MM.1S (cell line): ENCODE results near the gene NDUFC2.

ENCODE experiments used
- DNase-seq: peaks from one replicate; pipeline ENCODE4 v3.0.0-alpha.2; 2015
- H2AFZ ChIP-seq: fragments of 300-600 bp; sonication (generic); 2 replicates; pipeline ENCODE4 v1.6.0; 2016; ENCODE audit warnings: antibody characterized with exemption, low read length
- H3F3A ChIP-seq: fragments of 300-600 bp; sonication (generic); 2 replicates; pipeline ENCODE4 v1.6.1; 2016; ENCODE audit warnings: mild to moderate bottlenecking, antibody characterized with exemption, low read length, moderate library complexity, mixed read lengths; ENCODE audit not compliant: insufficient read depth
- H3K27ac ChIP-seq: fragments of 300-600 bp; sonication (generic); 2 replicates; pipeline ENCODE4 v1.5.1; 2016; ENCODE audit warnings: mild to moderate bottlenecking, low read length
- H3K27me3 ChIP-seq: fragments of 300-600 bp; sonication (generic); replicated peaks from 2 replicates; pipeline ENCODE4 v1.6.0; 2016; ENCODE audit warnings: low read length; ENCODE audit not compliant: insufficient read depth
- H3K36me3 ChIP-seq: fragments of 300-600 bp; sonication (generic); replicated peaks from 2 replicates; pipeline ENCODE4 v1.6.1; 2016; ENCODE audit warnings: mild to moderate bottlenecking, low read length, mixed read lengths; ENCODE audit not compliant: insufficient read depth
- H3K4me1 ChIP-seq: fragments of 300-600 bp; sonication (generic); 2 replicates; pipeline ENCODE4 v1.6.1; 2016; ENCODE audit warnings: low read length, mixed read lengths
- H3K4me2 ChIP-seq: fragments of 300-600 bp; sonication (generic); 2 replicates; pipeline ENCODE4 v1.6.0; 2016; ENCODE audit warnings: low read depth, low read length
- H3K4me3 ChIP-seq: fragments of 300-600 bp; sonication (generic); 2 replicates; pipeline ENCODE4 v1.5.1; 2016; ENCODE audit warnings: low read length, mixed read lengths
- H3K79me2 ChIP-seq: fragments of 300-600 bp; sonication (generic); 2 replicates; pipeline ENCODE4 v1.6.1; 2016; ENCODE audit warnings: mixed run types, low read length, mixed read lengths
- H3K9ac ChIP-seq: fragments of 300-600 bp; sonication (generic); 2 replicates; pipeline ENCODE4 v1.6.1; 2016; ENCODE audit warnings: low read length, mixed read lengths
- H3K9me2 ChIP-seq: fragments of 300-600 bp; sonication (generic); replicated peaks from 2 replicates; pipeline ENCODE4 v1.6.1; 2016; ENCODE audit warnings: mild to moderate bottlenecking, low read length, mixed read lengths; ENCODE audit not compliant: insufficient read depth
- H3K9me3 ChIP-seq: fragments of 300-600 bp; sonication (generic); replicated peaks from 2 replicates; pipeline ENCODE4 v1.6.1; 2016; ENCODE audit warnings: mild to moderate bottlenecking, low read length, mixed read lengths; ENCODE audit not compliant: insufficient read depth
- H4K20me1 ChIP-seq: fragments of 300-600 bp; sonication (generic); 2 replicates; pipeline ENCODE4 v1.6.1; 2016; ENCODE audit warnings: mild to moderate bottlenecking, low read length, moderate library complexity, mixed read lengths; ENCODE audit not compliant: insufficient read depth
- CTCF ChIP-seq: fragments of 300-600 bp; sonication (generic); IDR thresholded peaks from 2 replicates; pipeline ENCODE4 v1.5.1; 2016; ENCODE audit warnings: antibody characterized with exemption, low read length, mixed read lengths
- EZH2 ChIP-seq: fragments of 300-600 bp; sonication (generic); optimal IDR thresholded peaks from 2 replicates; pipeline ENCODE3; 2017; ENCODE audit warnings: low read depth, mild to moderate bottlenecking, antibody characterized with exemption, low read length, mixed read lengths
- EZH2phosphoT487 ChIP-seq: fragments of 300-600 bp; sonication (generic); IDR thresholded peaks from 2 replicates; pipeline ENCODE4 v1.6.1; 2018; ENCODE audit warnings: antibody characterized with exemption, low read length

The NDUFC2 gene

GRCh38 chr11:78037825-78038620, 41.6 kb downstream of the NDUFC2 start:
- H3K36me3 ChIP-seq: no peaks in the 10 kb centered on the region
- H3K4me1 ChIP-seq: peaks cover 3% of the 10 kb centered on the region; the same call in 1 of the 2 replicates
- DNase-seq: no peak
- H2AFZ ChIP-seq: no peak overlapping the region
- H4K20me1 ChIP-seq: no peaks in the 10 kb centered on the region
- H3F3A ChIP-seq: no peaks in the 10 kb centered on the region
- H3K27me3 ChIP-seq: no peaks in the 10 kb centered on the region
- TF ChIP-seq EZH2phosphoT487: no peak
- TF ChIP-seq EZH2: no peak
- TF ChIP-seq CTCF: no peak
- no peaks in the 10 kb centered on the region for H3K79me2 ChIP-seq
- no peak overlapping the region for H3K4me2 ChIP-seq
- H3K9me3 ChIP-seq: no peaks in the 10 kb centered on the region
- no peak overlapping the region for H3K27ac ChIP-seq
- H3K9ac ChIP-seq: no peak overlapping the region
- no peaks in the 10 kb centered on the region for H3K9me2 ChIP-seq
- no peak overlapping the region for H3K4me3 ChIP-seq

- Histone ChIP-seq H3K4me2 (no peak overlapping the region), H2AFZ (no peak overlapping the region), H3F3A (no peaks in the 10 kb centered on the region), H3K9me2 (no peaks in the 10 kb centered on the region), H3K27ac (no peak overlapping the region), H3K36me3 (no peaks in the 10 kb centered on the region), H3K27me3 (no peaks in the 10 kb centered on the region), H3K9ac (no peak overlapping the region), H3K4me3 (no peak overlapping the region), H3K9me3 (no peaks in the 10 kb centered on the region), H4K20me1 (no peaks in the 10 kb centered on the region), H3K4me1 (peaks cover 3% of the 10 kb centered on the region; the same call in 1 of the 2 replicates), H3K79me2 (no peaks in the 10 kb centered on the region)
- DNase-seq: no peak
- TF ChIP-seq EZH2 (no peak), CTCF (no peak), EZH2phosphoT487 (no peak)
These were observed 42.6 kb downstream of the NDUFC2 start for GRCh38 chr11:78037056-78037455.

GRCh38 chr11:78036313-78036712, 43.3 kb downstream of the NDUFC2 start:
- Histone ChIP-seq H4K20me1 (no peaks in the 10 kb centered on the region), H3K27me3 (no peaks in the 10 kb centered on the region), H3K9ac (no peak overlapping the region), H3K36me3 (no peaks in the 10 kb centered on the region), H3K4me1 (peaks cover 3% of the 10 kb centered on the region; the same call in 1 of the 2 replicates), H3F3A (no peaks in the 10 kb centered on the region), H3K4me2 (no peak overlapping the region), H3K4me3 (no peak overlapping the region), H3K27ac (no peak overlapping the region), H3K9me3 (no peaks in the 10 kb centered on the region), H3K79me2 (no peaks in the 10 kb centered on the region), H2AFZ (no peak overlapping the region), H3K9me2 (no peaks in the 10 kb centered on the region)
- DNase-seq: no peak
- TF ChIP-seq CTCF (no peak), EZH2phosphoT487 (no peak), EZH2 (no peak)
